ENCODE data around the gene AURKB. TPM values are rescaled to one million over a fixed set of nuclear protein-coding genes. Genes with fewer than 3 reads are reported as not detected.
A peak's percentile ranks its signal among the peaks of the same experiment; 100 is the strongest.

The AURKB gene
- total and polyA plus RNA-seq, 2 of the 4 experiments (the other 2 are of a cell fraction), result 45.9 to 62.0 TPM

DNA sequence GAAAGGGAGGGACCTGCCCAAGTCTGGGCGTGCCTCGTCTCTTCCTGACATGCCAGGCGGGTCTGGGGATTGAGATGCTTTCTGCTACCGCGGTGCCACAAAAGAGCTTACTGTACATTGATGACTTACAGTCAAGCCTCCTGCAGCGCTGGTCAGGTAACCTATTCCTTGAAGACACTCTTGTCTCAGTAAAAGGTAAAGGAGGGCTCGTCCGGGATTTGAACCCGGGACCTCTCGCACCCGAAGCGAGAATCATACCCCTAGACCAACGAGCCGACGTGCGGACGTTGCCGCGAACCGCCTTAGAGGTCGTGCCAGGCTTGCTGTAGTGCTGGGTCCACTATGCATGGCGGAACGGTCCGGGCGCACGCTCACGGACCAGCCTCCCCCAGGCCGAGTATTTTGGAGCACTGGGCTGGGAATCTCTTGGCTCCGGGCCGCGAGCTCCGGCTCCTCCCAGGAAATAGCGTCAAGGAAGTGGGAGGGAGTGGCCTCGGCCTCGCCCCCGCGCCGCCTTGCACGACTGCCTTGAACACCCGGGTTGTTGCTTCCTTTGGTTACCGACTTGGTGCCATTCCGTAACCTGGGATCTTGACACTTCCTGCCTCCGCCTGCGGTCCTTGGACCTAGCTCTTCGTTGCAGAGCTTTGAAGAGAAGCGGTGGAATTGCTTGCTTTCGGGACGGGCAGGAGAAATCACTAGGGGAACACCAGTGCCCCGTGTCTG lies 12.4 kb upstream of the AURKB start:
- ChIA-PET POLR2A (ENCODE audit: unreplicated experiment) (interaction anchor here (0.7 to 1.2 kb wide), 3 partner anchors 13 to 50 kb away, joined by 3 read pairs; partner anchors contain the start of gene AURKB), CTCF (interaction anchor here (1.0 to 1.2 kb wide), 3 partner anchors 36 to 161 kb away, joined by 3 to 4 read pairs (median 3); no protein-coding TSS in a partner anchor)
- peak overlapping the region; percentile 95 for H3K56ac ChIP-seq (ENCODE audit: extremely low read depth, insufficient read depth, low read length)
- H3K36me3 ChIP-seq (ENCODE audit: control insufficient read depth, insufficient read depth, low read length), result peaks cover 4% of the 10 kb centered on the region; the same call in 1 of the 2 replicates
- H3K23ac ChIP-seq (ENCODE audit: low read depth, low read length), result peak overlapping the region; percentile 96
- peak overlapping the region; percentile 94 for H4K91ac ChIP-seq (ENCODE audit: insufficient read depth, low read depth, low read length)
- peak overlapping the region; percentile 81 for H2BK5ac ChIP-seq (ENCODE audit: low read depth, low read length, poor library complexity, severe bottlenecking)
- H4K20me1 ChIP-seq (ENCODE audit: insufficient read depth, low read length), result peaks cover 26% of the 10 kb centered on the region
- H2BK120ac ChIP-seq (ENCODE audit: low read depth, low read length), result peak overlapping the region; percentile 56
- peak overlapping the region; percentile 95 for H3K14ac ChIP-seq (replicated peaks; ENCODE audit: low read depth, low read length)
- peaks cover 0 to 8% of the 10 kb centered on the region in 2 experiments; a peak in 1 of 4 replicates for H3K79me1 ChIP-seq (ENCODE audit: low read depth in 1 of 2, low read length in 2 of 2)
- H3K4me1 ChIP-seq (ENCODE audit: control insufficient read depth, insufficient read depth, low read length), result peaks cover 9% of the 10 kb centered on the region
- dilution Hi-C loops (cut with HindIII; ENCODE audit: low sequenced_read_pairs, unreplicated experiment) (no loop called here), intact Hi-C loops (cut with micrococcal nuclease) (loop anchor here (1.0 to 5.0 kb wide), 6 partner anchors 26 to 160 kb away; partner anchors contain the start of gene CTC1), in situ Hi-C loops (cut with MboI; ENCODE audit: low sequenced_read_pairs) (loop anchor here (5.0 kb wide), 1 partner anchor 100 kb away; the partner anchor contains the start of gene HES7)
- DNase-seq (peak; percentile 93), ATAC-seq (ENCODE audit: low read depth) (peak; percentile 40)
- H3K4ac ChIP-seq (ENCODE audit: low read depth, low read length), result peak overlapping the region; percentile 98
- 0% methylated on average over 8 of the region's 49 CpGs; no CpG with 5 or more reads in 1 of the 2 experiments for WGBS, 2 experiments (ENCODE audit: extremely low coverage in 2 of 2, insufficient read length in 1 of 2)
- no TSS peak for BruUV-seq (replicated peaks)
- peak overlapping the region; percentile 87 for H3K9ac ChIP-seq (ENCODE audit: low read depth, low read length)
- peak overlapping the region; percentile 87 for H3K4me2 ChIP-seq (ENCODE audit: low read depth, low read length)
- H3K27me3 ChIP-seq (ENCODE audit: control insufficient read depth, insufficient read depth, low read length), result no peaks in the 10 kb centered on the region
- no peak overlapping the region for H2BK20ac ChIP-seq (ENCODE audit: low read depth, low read length)
- H3K27ac ChIP-seq (ENCODE audit: insufficient read depth, low read length), result peak overlapping the region; percentile 85
- peak overlapping the region; percentile 62 for H3K4me3 ChIP-seq (ENCODE audit: insufficient read depth, low read depth, low read length)
- H4K8ac ChIP-seq (ENCODE audit: low read depth in 2 of 2, low read length in 2 of 2), result peak overlapping the region; percentile 84 to 94
- TF ChIP-seq RFX5 (IDR thresholded peaks at IDR 0.05; ENCODE audit: low read depth, low read length), result no peak
- peak; percentile 83 for TF ChIP-seq FOS (IDR thresholded peaks at IDR 0.05; ENCODE audit: low read depth, low read length)
- peak; percentile 55; the same call in 1 of the 2 replicates for TF ChIP-seq CHD1 (IDR thresholded peaks at IDR 0.05; ENCODE audit: low read depth, low read length)
- TF ChIP-seq MXI1 (IDR thresholded peaks at IDR 0.05; ENCODE audit: borderline replicate concordance, low read depth, low read length), result peak; percentile 39; the same call in 1 of the 2 replicates
- peak; percentile 28; the same call in 1 of the 2 replicates for TF ChIP-seq BHLHE40 (IDR thresholded peaks at IDR 0.05; ENCODE audit: low read depth, low read length)
- TF ChIP-seq, protein P1, sequence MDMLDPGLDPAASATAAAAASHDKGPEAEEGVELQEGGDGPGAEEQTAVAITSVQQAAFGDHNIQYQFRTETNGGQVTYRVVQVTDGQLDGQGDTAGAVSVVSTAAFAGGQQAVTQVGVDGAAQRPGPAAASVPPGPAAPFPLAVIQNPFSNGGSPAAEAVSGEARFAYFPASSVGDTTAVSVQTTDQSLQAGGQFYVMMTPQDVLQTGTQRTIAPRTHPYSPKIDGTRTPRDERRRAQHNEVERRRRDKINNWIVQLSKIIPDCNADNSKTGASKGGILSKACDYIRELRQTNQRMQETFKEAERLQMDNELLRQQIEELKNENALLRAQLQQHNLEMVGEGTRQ (IDR thresholded peaks at IDR 0.05; ENCODE audit: low read depth, low read length), result no peak
- TF ChIP-seq SMC3 (IDR thresholded peaks at IDR 0.05; ENCODE audit: low read depth, low read length), result no peak
- TF ChIP-seq POLR2A (IDR thresholded peaks at IDR 0.05; ENCODE audit: low read depth, low read length), result peak; percentile 77; the same call in 1 of the 2 replicates
- TF ChIP-seq MAFK (IDR thresholded peaks at IDR 0.05; ENCODE audit: low read depth, low read length), result no peak
- TF ChIP-seq, protein P2, sequence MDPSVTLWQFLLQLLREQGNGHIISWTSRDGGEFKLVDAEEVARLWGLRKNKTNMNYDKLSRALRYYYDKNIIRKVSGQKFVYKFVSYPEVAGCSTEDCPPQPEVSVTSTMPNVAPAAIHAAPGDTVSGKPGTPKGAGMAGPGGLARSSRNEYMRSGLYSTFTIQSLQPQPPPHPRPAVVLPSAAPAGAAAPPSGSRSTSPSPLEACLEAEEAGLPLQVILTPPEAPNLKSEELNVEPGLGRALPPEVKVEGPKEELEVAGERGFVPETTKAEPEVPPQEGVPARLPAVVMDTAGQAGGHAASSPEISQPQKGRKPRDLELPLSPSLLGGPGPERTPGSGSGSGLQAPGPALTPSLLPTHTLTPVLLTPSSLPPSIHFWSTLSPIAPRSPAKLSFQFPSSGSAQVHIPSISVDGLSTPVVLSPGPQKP (IDR thresholded peaks at IDR 0.05; ENCODE audit: borderline replicate concordance, low read depth, low read length), result no peak
- TF ChIP-seq NFE2L2 (IDR thresholded peaks at IDR 0.05; ENCODE audit: low read depth, low read length), result peak; percentile 18; the same call in 1 of the 2 replicates
- no peak for TF ChIP-seq RCOR1 (IDR thresholded peaks at IDR 0.05; ENCODE audit: insufficient replicate concordance, low read length)
- TF ChIP-seq, protein P3, sequence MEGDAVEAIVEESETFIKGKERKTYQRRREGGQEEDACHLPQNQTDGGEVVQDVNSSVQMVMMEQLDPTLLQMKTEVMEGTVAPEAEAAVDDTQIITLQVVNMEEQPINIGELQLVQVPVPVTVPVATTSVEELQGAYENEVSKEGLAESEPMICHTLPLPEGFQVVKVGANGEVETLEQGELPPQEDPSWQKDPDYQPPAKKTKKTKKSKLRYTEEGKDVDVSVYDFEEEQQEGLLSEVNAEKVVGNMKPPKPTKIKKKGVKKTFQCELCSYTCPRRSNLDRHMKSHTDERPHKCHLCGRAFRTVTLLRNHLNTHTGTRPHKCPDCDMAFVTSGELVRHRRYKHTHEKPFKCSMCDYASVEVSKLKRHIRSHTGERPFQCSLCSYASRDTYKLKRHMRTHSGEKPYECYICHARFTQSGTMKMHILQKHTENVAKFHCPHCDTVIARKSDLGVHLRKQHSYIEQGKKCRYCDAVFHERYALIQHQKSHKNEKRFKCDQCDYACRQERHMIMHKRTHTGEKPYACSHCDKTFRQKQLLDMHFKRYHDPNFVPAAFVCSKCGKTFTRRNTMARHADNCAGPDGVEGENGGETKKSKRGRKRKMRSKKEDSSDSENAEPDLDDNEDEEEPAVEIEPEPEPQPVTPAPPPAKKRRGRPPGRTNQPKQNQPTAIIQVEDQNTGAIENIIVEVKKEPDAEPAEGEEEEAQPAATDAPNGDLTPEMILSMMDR (conservative IDR thresholded peaks at IDR 0.05; ENCODE audit: low read depth, low read length), result no peak
- H4K5ac ChIP-seq (ENCODE audit: low read depth, low read length), result peak overlapping the region; percentile 58
- H3K9me3 ChIP-seq (ENCODE audit: control insufficient read depth, insufficient read depth, low read length), result no peaks in the 10 kb centered on the region
- peak overlapping the region; percentile 43 for H3K18ac ChIP-seq (ENCODE audit: low read depth, low read length)
- H2BK15ac ChIP-seq (ENCODE audit: low read depth, low read length), result peak overlapping the region; percentile 61; the same call in 2 of the 3 replicates
- peak overlapping the region; percentile 98 for H2AK9ac ChIP-seq (replicated peaks; ENCODE audit: low read depth, low read length, poor library complexity)
- peak overlapping the region; percentile 95 for H2AFZ ChIP-seq (replicated peaks; ENCODE audit: low read length, poor library complexity)
- peak overlapping the region; percentile 94 for H2AK5ac ChIP-seq (ENCODE audit: low read depth, low read length)
- peaks cover 14% of the 10 kb centered on the region for H3K9me1 ChIP-seq (ENCODE audit: insufficient read depth, low read length)
